SU-DHL-6 (cell line): ENCODE measurements around the gene MS4A4A.

Source experiments
- H2AFZ ChIP-seq: fragments of 200-600 bp; sonication (generic); 2 replicates; pipeline ENCODE4 v1.6.1; 2014; ENCODE audit warnings: low read depth, mild to moderate bottlenecking, moderate library complexity, mixed read lengths, antibody characterized with exemption, low read length; ENCODE audit not compliant: severe bottlenecking
- H3F3A ChIP-seq: fragments of 200-600 bp; shearing (Covaris generic); 2 replicates; pipeline ENCODE4 v1.6.0; 2016; ENCODE audit warnings: antibody characterized with exemption, mild to moderate bottlenecking; ENCODE audit not compliant: insufficient read depth
- H3K27ac ChIP-seq: fragments of 200-600 bp; sonication (generic); 2 replicates; pipeline ENCODE4 v1.5.1; 2016; ENCODE audit warnings: low read depth, mild to moderate bottlenecking, low read length, moderate library complexity, mixed read lengths
- H3K27me3 ChIP-seq: fragments of 200-600 bp; sonication (generic), shearing (Covaris generic); 2 replicates; pipeline ENCODE4 v1.6.0; 2014; ENCODE audit warnings: mild to moderate bottlenecking, low read length
- H3K36me3 ChIP-seq: fragments of 200-600 bp; sonication (generic); 2 replicates; pipeline ENCODE4 v1.6.1; 2014; ENCODE audit warnings: mild to moderate bottlenecking, low read length, mixed read lengths
- H3K4me2 ChIP-seq: fragments of 300-600, 200-600 bp; shearing (Covaris generic), sonication (generic); 2 replicates; pipeline ENCODE4 v1.6.0; 2014; ENCODE audit warnings: low read length, low read depth, mild to moderate bottlenecking; ENCODE audit not compliant: poor library complexity, severe bottlenecking
- H3K4me3 ChIP-seq: fragments of 200-600 bp; sonication (generic); 2 replicates; pipeline ENCODE4 v1.5.1; 2014; ENCODE audit warnings: antibody characterized with exemption, low read length, mild to moderate bottlenecking, mixed read lengths; ENCODE audit not compliant: insufficient read depth, poor library complexity, severe bottlenecking
- H3K79me2 ChIP-seq: fragments of 200-600 bp; sonication (generic); 2 replicates; pipeline ENCODE4 v1.6.1; 2014; ENCODE audit warnings: mild to moderate bottlenecking, low read length, moderate library complexity; ENCODE audit not compliant: insufficient read depth
- H3K9ac ChIP-seq: fragments of 200-600 bp; sonication (generic); 2 replicates; pipeline ENCODE4 v1.7.0; 2014; ENCODE audit warnings: mild to moderate bottlenecking, low read length
- H3K9me2 ChIP-seq: fragments of 200-600 bp; sonication (generic); replicated peaks from 2 replicates; pipeline ENCODE4 v1.6.1; 2014; ENCODE audit warnings: low read length; ENCODE audit not compliant: insufficient read depth
- H3K9me3 ChIP-seq: fragments of 200-600 bp; sonication (generic); 2 replicates; pipeline ENCODE4 v1.6.1; 2014; ENCODE audit warnings: low read length, mixed read lengths; ENCODE audit not compliant: insufficient read depth
- H4K20me1 ChIP-seq: fragments of 200-600 bp; sonication (generic); 2 replicates; pipeline ENCODE4 v1.6.1; 2014; ENCODE audit warnings: low read depth, mild to moderate bottlenecking, antibody characterized with exemption, low read length, moderate library complexity, mixed read lengths
- EZH2phosphoT487 ChIP-seq: fragments of 200-600 bp; sonication (generic), shearing (Covaris generic); conservative IDR thresholded peaks from 2 replicates; pipeline ENCODE4 v1.6.1; 2018; ENCODE audit warnings: mild to moderate bottlenecking, antibody characterized with exemption, low read length, moderate library complexity, mixed read lengths
- TF ChIP-seq, protein P1 (sequence below): fragments of 200-600 bp; sonication (generic); IDR thresholded peaks from one replicate; pipeline ENCODE4 v1.5.1; 2017; ENCODE audit warnings: antibody characterized with exemption, mild to moderate bottlenecking, low read length, moderate library complexity; ENCODE audit not compliant: insufficient read depth, poor library complexity, severe bottlenecking

The MS4A4A gene

DNA sequence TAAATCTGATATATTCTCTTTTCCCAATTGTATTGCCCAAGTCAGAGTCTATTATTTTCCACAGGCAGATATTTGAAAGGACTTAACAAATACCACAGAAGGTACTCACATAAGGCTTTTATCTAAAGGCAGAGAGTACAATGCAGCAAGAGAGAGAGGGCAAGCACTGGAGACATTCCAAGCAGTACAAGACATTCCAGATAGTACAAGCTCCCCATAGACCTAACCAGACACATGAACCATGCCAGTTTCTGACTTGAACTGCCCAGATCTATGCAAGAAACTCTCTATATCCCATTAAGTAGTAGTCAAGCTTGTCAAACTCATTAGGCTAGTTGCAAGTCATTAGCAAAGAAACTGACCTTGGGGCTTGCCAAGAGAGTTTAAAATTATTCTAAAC lies 35.4 kb downstream of the MS4A4A start:
- no peaks in the 10 kb centered on the region for H4K20me1 ChIP-seq
- H3F3A ChIP-seq, result no peaks in the 10 kb centered on the region
- H3K4me2 ChIP-seq, result no peak overlapping the region
- TF ChIP-seq EZH2phosphoT487, result no peak
- TF ChIP-seq, protein P1, sequence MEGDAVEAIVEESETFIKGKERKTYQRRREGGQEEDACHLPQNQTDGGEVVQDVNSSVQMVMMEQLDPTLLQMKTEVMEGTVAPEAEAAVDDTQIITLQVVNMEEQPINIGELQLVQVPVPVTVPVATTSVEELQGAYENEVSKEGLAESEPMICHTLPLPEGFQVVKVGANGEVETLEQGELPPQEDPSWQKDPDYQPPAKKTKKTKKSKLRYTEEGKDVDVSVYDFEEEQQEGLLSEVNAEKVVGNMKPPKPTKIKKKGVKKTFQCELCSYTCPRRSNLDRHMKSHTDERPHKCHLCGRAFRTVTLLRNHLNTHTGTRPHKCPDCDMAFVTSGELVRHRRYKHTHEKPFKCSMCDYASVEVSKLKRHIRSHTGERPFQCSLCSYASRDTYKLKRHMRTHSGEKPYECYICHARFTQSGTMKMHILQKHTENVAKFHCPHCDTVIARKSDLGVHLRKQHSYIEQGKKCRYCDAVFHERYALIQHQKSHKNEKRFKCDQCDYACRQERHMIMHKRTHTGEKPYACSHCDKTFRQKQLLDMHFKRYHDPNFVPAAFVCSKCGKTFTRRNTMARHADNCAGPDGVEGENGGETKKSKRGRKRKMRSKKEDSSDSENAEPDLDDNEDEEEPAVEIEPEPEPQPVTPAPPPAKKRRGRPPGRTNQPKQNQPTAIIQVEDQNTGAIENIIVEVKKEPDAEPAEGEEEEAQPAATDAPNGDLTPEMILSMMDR, result no peak
- no peak overlapping the region for H3K27ac ChIP-seq
- H3K27me3 ChIP-seq, result no peaks in the 10 kb centered on the region
- H3K79me2 ChIP-seq, result no peaks in the 10 kb centered on the region
- H3K9me2 ChIP-seq, result no peaks in the 10 kb centered on the region
- no peak overlapping the region for H3K4me3 ChIP-seq
- H3K9ac ChIP-seq, result no peak overlapping the region
- H2AFZ ChIP-seq, result no peak overlapping the region
- no peaks in the 10 kb centered on the region for H3K9me3 ChIP-seq
- no peaks in the 10 kb centered on the region for H3K36me3 ChIP-seq

- Histone ChIP-seq H4K20me1 (no peaks in the 10 kb centered on the region), H3K4me3 (no peak overlapping the region), H3K79me2 (no peaks in the 10 kb centered on the region), H3F3A (no peaks in the 10 kb centered on the region), H2AFZ (no peak overlapping the region), H3K36me3 (no peaks in the 10 kb centered on the region), H3K4me2 (no peak overlapping the region), H3K9ac (no peak overlapping the region), H3K9me3 (no peaks in the 10 kb centered on the region), H3K27ac (no peak overlapping the region), H3K27me3 (no peaks in the 10 kb centered on the region), H3K9me2 (no peaks in the 10 kb centered on the region)
- TF ChIP-seq EZH2phosphoT487, result no peak
- TF ChIP-seq, protein P1, result no peak
Measured at GRCh38 chr11:60316317-60316716, 35.9 kb downstream of the MS4A4A start.

DNA sequence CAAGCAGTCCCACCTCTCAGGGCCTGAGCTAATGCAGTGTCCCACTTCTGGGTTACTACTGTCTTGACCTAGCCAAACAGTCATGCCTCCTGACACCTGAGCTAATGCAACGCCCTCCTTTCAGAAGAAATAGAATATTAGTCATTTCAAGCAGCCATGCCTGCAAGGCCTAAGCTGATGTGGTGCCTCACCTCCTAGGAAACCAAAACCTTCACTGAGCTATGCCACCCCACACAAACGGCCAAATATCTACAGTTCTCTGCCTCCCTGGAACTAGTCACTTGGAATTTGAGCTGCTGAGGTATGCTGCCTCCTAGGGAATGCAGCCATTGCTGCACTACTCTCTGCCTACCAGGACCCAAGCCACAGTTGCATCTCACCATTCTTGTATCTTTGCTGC lies 38.3 kb downstream of the MS4A4A start:
- no peak overlapping the region for H3K4me3 ChIP-seq
- H2AFZ ChIP-seq, result no peak overlapping the region
- no peaks in the 10 kb centered on the region for H4K20me1 ChIP-seq
- H3F3A ChIP-seq, result no peaks in the 10 kb centered on the region
- H3K9me2 ChIP-seq, result no peaks in the 10 kb centered on the region
- H3K9ac ChIP-seq, result no peak overlapping the region
- H3K36me3 ChIP-seq, result no peaks in the 10 kb centered on the region
- H3K27ac ChIP-seq, result no peak overlapping the region
- H3K9me3 ChIP-seq, result no peaks in the 10 kb centered on the region
- no peak overlapping the region for H3K4me2 ChIP-seq
- no peaks in the 10 kb centered on the region for H3K79me2 ChIP-seq
- TF ChIP-seq, protein P1, result no peak
- H3K27me3 ChIP-seq, result no peaks in the 10 kb centered on the region

GRCh38 chr11:60321051-60321450 lies 40.6 kb downstream of the MS4A4A start:
- Histone ChIP-seq H3K9ac (no peak overlapping the region), H4K20me1 (no peaks in the 10 kb centered on the region), H3K36me3 (no peaks in the 10 kb centered on the region), H3K4me2 (no peak overlapping the region), H2AFZ (no peak overlapping the region), H3K79me2 (no peaks in the 10 kb centered on the region), H3K27ac (no peak overlapping the region), H3K9me2 (no peaks in the 10 kb centered on the region), H3F3A (no peaks in the 10 kb centered on the region), H3K27me3 (no peaks in the 10 kb centered on the region), H3K9me3 (no peaks in the 10 kb centered on the region; the same call in 1 of the 2 replicates), H3K4me3 (no peak overlapping the region)
- TF ChIP-seq, protein P1, result no peak
- no peak for TF ChIP-seq EZH2phosphoT487
